ENCODE results near the gene C10orf105.

C10orf105 gene

DNA sequence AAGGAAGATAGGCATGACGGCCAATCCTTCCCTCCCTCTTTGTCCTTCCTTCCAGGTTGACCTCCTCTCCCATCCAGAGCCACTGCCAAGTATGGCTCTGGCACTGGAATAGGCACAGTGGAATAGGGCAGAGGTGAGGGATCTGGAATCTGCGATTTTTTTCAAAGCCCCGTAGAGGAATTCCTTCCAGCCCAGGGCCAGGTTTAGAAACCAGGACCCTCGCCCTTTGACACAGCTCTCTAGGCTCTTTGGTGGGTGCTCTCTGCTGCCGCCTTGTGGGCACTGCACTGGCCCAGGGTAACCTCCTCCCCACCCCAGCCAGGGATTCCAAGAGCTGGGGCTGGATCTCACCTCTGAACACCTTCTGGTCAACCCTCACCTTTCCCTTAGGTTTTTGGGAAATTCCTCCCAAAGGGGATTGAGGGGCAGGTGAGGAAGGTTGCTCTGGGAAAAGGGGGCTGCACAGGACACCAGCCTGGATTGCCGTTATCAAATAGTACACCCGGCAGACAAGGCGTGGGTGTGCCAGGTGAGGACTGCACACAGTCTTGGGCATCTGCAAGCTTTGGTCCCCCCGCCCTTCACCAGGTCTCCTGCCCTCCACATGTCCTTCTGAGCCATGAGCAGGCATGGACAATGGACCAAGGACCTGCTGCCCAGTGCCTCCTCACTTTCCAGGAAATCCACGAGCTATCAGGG, 22.8 kb downstream of the C10orf105 start:
- no peak for DNase-seq

GRCh38 chr10:71695502-71696476, 23.8 kb downstream of the C10orf105 start:
- DNase-seq = no peak

- no peak for DNase-seq
These were observed 25.0 kb downstream of the C10orf105 start for GRCh38 chr10:71694567-71694968.

DNA sequence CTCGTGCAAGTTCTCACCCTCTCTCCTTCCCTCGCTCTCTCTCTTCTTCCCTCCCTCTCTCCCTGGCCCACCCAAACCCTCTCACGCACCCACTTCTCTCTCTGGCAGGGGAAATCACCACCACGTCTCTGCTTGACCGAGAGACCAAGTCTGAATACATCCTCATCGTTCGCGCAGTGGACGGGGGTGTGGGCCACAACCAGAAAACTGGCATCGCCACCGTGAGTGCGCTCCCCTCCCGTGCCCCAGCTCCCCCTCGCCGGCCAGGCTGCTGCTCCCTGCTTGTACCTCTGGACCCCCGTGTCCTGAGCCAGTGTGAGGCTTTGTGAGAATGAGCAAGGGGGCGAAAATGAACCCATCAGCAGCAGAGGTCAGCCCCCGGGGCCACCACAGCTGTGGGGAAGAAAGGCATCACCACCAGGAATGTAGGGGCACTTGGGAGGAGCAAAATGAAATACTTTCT, 25.5 kb downstream of the C10orf105 start:
- DNase-seq = no peak

DNA sequence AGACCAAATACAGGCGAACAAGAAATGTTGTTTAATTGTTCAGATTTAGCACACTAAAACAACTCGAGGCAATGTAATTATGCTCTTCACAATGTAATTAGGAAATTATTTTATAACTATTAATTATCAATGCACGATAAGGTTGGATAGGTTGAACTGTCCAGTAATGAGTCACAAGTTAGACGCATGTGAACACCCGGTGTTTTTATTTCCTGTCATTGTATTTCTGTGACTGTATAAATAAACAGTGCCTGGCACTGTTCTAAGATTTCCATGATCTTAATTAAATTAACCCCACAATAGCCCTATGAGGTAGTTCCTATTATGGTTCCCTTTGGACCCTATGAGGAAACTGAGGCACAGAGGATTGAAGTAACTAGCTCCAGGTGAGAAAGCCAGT, 26.2 kb downstream of the C10orf105 start:
- DNase-seq = no peak

DNA sequence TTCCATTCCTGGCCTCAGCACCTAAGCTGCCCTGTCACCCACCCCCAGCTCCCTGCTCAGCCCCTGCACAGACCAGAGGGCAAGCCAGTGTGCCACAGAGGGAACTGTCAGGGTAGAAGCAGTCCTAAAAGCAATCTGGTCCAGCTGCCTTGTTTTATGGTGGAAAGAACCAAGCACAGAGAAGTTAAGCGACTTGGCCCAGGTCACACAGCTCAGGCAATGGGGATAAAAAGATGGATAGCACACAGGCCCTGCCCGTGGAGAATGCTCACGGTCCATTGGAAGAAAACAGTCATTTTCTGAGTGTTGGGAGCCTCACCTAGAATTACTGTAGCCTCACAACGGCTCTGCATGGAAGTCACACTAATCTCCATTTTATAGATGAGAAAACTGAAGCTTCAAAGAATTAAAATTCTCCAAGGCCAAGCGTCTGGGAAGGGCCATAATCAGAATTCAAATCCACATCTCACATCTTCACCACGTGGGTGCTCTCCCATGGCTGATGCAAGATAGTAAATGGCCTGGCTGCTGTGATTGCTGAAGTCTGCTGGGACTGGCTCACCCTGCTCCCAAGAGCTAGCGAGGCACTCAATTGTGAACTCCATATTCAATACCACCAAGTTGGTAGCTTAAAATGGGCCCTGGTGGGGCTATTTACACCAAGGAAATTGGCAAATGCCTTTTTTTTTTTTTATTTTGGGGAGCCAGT, 26.8 kb downstream of the C10orf105 start:
- no peak for DNase-seq

GRCh38 chr10:71691405-71691804, 28.2 kb downstream of the C10orf105 start:
- no peak for DNase-seq

DNA sequence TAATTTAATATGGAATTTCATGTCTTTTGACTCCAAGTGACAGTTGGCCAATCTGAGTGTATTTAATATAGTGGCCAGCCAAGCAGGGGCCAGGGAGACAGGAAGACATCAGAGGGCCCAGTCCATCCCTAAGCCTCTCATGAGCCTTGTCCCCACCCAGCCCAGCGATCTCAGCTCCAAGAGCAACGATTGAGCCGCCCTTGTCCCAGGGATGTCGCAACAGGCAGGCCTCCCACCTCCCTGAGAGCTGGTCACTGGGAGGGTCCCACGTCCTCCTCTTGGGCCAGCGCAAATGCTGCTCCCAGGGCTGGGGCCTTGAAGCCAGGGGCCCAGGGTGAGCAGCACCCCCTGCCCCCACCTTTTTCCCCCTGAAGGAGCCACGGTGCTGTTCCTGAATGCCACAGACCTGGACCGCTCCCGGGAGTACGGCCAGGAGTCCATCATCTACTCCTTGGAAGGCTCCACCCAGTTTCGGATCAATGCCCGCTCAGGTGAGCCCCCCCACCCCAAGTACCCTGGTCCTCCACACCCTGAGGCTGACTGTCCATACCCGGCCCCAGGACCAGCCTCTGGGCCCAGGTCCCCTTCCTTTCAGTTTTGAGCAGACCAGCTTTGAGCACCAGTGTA, 29.4 kb downstream of the C10orf105 start:
- no peak for DNase-seq

DNA sequence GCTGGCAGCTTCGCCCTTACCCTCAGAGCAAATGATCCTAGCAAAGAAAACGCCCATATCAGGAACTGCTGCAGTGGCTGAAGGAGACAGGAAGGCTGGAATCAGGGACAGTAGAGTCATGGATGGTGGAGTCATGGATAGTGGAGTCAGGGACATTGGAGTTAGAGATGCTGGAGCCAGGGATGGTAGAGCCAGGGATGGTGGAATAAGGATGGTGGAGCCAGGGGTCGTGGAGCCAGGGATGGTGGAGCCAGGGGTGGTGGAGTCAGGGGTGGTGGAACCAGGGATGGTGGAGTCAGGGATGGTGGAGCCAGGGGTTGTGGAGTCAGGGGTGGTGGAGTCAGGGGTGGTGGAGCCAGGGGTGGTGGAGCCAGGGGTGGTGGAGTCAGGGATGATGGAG, 31.3 kb downstream of the C10orf105 start:
- no peak for DNase-seq

- no peak for DNase-seq
These were observed 32.1 kb downstream of the C10orf105 start for GRCh38 chr10:71687480-71687879.

- DNase-seq = no peak
These were observed 32.5 kb downstream of the C10orf105 start for GRCh38 chr10:71687077-71687476.

- no peak for DNase-seq
These were observed 33.9 kb downstream of the C10orf105 start for GRCh38 chr10:71685554-71686232.

DNA sequence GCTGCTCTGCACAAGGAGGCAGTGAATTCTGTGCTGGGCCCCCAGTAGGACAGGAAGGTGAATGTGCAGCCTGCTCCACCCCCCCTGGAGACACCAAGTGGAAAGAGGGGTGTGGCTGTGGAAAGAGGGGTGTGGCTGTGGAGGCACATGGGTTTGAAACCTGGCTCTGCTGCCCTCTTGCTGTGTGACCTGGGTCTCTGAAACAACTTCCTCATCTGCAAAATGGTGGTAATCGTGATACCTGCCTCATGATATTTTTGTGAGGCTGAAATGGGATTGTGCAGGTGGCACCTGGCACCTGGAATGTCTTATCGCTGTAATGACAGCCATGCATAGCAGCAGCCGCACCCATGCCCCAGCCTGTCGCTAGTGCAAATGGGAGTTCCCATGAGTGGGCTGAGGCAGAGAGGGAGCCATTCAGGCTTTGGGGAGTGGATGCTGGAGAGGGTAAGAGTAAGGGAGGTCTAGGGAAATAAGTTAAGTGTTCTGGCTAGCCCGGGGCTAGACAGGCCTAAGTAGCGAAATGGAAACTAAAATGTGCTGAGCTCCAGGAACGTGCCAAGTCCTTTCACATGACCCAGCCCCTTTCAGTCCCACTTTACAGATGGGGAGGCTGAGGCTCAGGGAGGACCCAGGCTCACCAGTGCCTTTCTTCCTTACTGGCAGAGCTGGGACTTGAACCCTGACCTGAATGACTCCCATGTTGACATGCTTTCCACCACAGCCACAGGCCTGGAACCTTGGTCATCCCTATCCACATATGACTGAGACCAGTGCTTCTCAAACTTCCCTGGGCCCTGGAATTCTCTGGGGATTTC, 35.0 kb downstream of the C10orf105 start:
- DNase-seq = no peak

DNA sequence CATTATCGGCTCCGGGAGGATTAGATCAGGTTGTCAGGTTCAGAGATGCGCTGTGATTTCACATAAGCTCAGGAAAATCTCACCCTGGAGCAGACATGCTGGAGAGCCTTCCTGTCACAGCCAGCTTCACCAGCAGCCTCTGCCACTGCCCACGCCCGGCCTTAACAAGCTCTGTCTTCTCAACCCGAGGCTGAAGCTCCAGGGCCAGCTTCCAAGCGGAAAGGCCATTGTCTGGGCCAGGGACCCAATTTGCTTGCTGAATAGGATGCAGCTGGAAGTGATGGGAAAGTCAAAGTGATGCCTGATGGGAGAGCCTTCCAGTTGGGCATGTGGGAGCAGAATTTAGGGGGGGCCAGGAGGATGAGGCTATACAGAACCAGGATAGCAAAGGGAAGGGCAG, 36.3 kb downstream of the C10orf105 start:
- no peak for DNase-seq

DNA sequence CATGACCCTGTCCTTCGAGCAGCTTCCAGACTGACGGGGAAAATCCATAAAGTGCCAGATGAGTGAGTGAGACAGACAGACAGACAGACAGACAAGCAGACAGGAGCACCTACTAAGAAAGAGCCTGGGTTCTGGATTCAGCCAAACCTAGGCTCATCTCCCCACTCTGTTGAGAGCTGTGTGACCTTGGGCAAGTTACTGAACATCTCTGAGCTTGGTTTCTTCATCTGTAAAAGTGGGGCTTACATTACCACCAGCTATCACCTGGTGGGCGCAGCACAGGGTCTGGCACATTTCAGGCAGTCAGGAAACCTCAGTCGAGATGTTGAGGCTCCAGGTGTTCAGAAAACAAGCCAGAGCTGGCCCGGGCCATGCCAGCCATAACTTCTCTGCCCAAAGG, 37.6 kb downstream of the C10orf105 start:
- no peak for DNase-seq

DNA sequence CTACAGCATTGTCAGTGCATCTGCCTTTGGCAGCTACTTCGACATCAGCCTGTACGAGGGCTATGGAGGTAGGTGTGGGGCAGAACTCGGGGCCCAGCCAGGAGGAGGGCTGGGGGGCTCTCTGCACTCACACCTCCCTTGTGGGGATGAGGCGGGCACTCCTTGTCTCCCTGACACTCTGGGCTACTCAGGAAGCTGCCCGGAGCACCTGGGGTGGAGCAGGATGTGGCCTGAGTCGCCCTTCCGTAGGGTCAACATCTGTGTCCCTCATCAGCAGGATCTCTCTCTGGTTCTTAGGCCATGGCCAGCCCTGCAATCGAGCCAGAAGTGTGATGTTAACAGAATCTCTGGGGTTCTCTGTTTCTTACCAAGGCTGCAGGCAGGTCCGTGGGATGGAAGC, 40.2 kb downstream of the C10orf105 start:
- no peak for DNase-seq

DNA sequence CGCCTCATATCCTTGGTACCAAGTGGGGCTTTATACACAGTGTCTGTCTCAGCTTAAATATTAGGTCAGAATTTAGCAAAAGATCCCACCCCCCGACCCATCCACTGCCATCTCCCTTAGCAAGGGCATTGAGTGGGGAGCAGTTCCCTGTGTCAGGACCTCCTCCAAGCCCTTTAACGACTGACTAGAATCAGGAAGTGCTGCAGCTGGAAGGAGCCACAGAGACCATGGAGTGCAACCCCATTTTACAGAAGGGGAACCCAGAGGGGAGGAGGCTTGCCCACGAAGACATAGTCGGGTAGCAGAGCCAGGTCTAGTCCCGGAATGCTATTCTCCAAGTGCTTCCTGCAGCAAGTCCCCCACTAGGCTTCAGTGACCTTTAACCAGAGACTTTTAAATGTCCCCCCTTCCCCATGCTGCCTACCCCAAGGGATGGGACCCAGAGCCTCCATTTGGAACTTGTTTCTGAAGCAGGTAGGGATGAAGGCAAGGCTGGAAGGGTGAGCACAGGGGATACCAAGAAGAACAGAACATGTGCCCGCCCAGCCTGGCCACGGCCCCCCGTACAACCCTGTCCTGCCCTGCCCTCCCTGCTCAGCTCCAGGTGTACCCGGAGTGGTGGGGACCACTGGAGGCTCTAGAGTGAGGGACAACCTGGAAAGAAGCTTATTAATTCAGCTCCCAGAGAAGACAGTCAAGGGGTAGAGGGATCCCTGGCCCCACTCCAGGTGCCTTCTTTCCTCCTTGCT, 41.3 kb downstream of the C10orf105 start:
- DNase-seq = no peak

DNA sequence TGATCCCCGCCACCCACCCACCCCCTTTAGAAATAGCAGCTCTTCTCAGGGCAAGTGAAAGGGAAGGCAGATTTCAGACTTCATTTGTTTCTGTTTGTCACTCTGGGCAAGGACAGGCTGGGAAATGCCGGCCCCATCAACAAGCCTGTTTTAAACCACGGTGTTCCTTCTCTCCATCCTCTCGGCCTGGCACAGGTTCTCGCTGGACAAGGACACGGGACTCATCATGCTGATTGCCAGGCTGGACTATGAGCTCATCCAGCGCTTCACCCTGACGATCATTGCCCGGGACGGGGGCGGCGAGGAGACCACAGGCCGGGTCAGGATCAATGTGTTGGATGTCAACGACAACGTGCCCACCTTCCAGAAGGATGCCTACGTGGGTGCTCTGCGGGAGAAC, 42.3 kb downstream of the C10orf105 start:
- DNase-seq = no peak

- DNase-seq = no peak
These were observed 44.1 kb downstream of the C10orf105 start for GRCh38 chr10:71675295-71675970.

Data from DMS 273 treated with DMSO at 0.1 percent for 48 hours (cell line).